Muscle layer of colon (tissue), 2 donors: Measurements from ENCODE around the gene BNIP5.

Experiments
- H3K27ac ChIP-seq: one replicate; pipeline ENCODE4 v1.7.0; 2013; ENCODE audit warnings: low read depth, mild to moderate bottlenecking, low read length, moderate library complexity
- H3K27me3 ChIP-seq, 2 donors: one replicate each; pipeline ENCODE4 v1.7.0; 2013; ENCODE audit warnings: low read length in 2 of 2, mild to moderate bottlenecking in 2 of 2; ENCODE audit not compliant: insufficient read depth in 2 of 2, control insufficient read depth in 1 of 2
- H3K36me3 ChIP-seq: one replicate; pipeline ENCODE4 v1.7.0; 2013; ENCODE audit warnings: mild to moderate bottlenecking, low read length; ENCODE audit not compliant: insufficient read depth
- H3K4me1 ChIP-seq: one replicate; pipeline ENCODE4 v1.7.0; 2013; ENCODE audit warnings: mild to moderate bottlenecking, low read length; ENCODE audit not compliant: insufficient read depth
- H3K4me3 ChIP-seq, 2 donors: one replicate each; pipeline ENCODE4 v1.7.0; 2013; ENCODE audit warnings: low read length in 2 of 2, low read depth in 1 of 2, mild to moderate bottlenecking in 1 of 2, moderate library complexity in 1 of 2
- H3K9ac ChIP-seq: one replicate; pipeline ENCODE4 v1.7.0; 2013; ENCODE audit warnings: low read length
- H3K9me3 ChIP-seq: one replicate; pipeline ENCODE4 v1.7.0; 2013; ENCODE audit warnings: mild to moderate bottlenecking, low read length
- donor health status: abdominal sarcoma.
- donor health status: Adenocarcinoma of cecum.

The BNIP5 gene

DNA sequence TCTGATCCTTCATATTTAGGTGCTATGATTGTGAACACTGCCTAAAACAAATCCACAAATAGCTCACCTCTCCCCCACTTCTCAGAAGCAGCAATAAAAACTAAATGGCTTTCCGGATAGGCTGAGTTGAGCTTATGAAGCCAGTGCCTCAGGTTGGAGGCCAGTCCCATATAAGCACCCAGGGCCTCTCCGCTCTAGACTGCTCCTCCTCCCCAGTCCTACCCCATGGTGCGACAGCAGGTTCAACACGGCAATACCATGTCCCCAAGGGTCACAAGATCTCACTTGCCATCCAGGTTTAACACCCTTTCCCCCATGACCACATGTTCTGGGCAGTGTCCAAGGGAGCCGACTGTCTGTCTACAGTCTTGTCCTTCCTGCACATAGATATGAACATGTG, 20.8 kb downstream of the BNIP5 start:
- no peaks in the 10 kb centered on the region for H3K36me3 ChIP-seq
- no peak overlapping the region for H3K4me3 ChIP-seq

DNA sequence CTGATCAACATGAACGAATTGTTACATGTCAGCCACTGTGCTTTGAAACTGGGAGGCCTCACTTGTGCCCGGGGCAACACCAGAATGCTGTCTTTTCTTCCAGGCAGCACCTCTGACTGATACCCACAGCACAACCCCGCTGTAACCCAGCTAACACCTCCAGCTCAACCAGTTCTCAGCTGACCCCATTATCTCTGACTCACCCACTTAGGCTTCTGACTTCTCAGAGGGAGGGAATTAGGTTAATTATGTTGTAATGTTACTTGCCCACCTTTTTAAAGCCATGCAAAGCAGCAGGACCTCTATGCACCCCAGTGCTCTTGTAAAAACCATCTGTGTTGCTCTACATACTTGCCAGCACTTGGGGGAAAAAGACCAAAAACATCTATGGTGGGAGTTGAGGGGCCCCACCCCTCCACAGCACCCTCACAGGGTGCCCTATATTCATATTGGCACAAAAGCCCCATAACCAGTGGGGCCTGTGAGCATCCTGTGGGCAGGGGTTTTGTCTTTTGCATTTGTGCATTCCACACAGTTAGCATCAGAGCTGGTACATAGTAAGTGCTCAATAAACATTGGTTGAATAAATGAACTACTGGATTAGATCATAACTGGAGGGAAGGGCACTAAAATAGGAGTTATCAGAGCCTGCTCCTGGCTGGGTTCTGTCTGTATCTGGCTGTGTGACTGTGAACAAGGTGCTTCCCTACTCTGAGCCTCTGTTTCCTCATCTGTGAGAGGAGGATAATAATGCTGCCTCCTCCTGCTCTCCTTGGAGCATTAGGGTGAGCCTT, 22.3 kb downstream of the BNIP5 start:
- Histone ChIP-seq H3K9me3 (no peaks in the 10 kb centered on the region), H3K36me3 (no peaks in the 10 kb centered on the region), H3K4me1 (no peaks in the 10 kb centered on the region), H3K9ac (no peak overlapping the region), H3K27me3 (no peaks in the 10 kb centered on the region), H3K4me3 (no peak overlapping the region), H3K27ac (no peak overlapping the region)

More for the DNA sequence above, 20.8 kb downstream of the BNIP5 start:
- no peaks in the 10 kb centered on the region for H3K4me1 ChIP-seq
- no peak overlapping the region for H3K9ac ChIP-seq
- H3K9me3 ChIP-seq = no peaks in the 10 kb centered on the region
- no peaks in the 10 kb centered on the region for H3K27me3 ChIP-seq
- H3K27ac ChIP-seq = no peak overlapping the region

DNA sequence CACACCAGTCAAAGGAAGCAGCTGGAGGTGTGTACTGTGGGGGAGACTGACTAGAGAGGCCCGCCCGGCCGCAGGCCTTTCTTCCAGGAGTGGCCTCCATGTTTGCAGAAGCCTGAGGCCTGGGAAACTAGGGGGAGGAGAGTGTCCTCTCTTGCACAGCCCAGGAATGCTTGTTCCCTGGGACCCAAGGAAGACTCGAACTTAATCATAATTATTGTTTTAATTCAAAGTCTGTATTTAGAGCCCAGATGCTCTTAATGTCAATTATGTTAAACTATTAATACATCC, 23.1 kb downstream of the BNIP5 start:
- H3K27ac ChIP-seq = no peak overlapping the region
- H3K4me3 ChIP-seq = no peak overlapping the region
- H3K36me3 ChIP-seq = no peaks in the 10 kb centered on the region
- no peaks in the 10 kb centered on the region for H3K9me3 ChIP-seq
- no peaks in the 10 kb centered on the region for H3K27me3 ChIP-seq
- no peaks in the 10 kb centered on the region for H3K4me1 ChIP-seq
- H3K9ac ChIP-seq = no peak overlapping the region

DNA sequence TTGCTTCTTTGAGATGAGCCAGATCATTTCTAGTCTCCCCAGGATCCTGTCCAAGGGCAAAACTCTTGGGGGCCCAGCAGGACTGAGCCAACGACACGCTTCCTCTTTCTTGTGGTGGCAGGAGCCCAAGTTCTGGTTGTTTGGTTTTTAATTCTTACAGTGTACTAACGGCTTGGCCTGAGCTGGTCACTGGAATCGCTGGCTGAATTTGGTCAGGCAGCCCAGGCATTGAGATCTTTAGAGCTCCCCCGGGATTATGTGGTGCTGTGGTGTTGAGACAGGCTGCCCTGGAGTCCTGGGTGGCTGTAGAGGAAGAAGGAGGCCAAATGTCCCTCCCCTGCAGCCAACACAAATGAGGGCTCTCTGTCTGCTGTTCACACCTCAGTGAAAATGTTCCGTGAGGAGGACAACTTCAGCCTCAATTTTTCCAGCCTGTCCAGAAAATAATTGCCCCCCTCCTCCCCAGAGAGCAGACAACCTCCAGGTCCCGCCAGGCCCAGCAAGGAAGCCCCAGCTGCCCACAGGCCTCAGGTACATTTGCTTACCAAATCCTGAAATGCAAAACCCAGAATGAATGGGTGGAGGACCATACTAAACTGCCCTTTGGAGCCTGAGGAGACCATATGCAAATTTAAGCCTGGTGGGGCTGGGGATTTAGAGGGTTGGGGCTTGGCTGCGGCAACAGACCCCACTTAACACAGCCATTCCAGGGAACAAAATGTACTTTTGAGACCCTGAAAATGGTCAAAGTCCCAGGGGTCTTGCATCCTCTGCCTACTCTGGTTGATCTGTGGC, 23.6 kb downstream of the BNIP5 start:
- Histone ChIP-seq H3K36me3 (no peaks in the 10 kb centered on the region), H3K4me1 (no peaks in the 10 kb centered on the region), H3K27me3 (no peaks in the 10 kb centered on the region), H3K9ac (no peak overlapping the region), H3K27ac (no peak overlapping the region), H3K9me3 (no peaks in the 10 kb centered on the region), H3K4me3 (no peak overlapping the region)

DNA sequence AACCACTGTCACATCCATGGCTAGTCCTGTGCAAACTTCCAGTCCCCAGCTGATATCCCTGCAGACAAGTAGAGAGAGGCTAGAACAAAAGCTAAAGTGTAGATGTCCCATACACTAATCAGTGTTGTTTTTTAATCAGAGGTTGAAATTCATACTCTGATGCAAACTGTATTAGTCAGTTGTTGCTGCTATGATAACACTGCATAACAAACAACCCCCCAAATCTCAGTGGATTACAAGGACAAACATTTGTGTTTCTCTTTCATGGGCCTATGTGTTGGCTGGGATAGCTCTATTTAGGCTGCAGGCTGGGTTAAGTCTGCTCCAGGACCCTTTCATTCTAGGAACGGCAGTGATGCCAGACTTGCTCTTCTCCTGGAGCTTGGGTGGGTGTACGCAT, 26.8 kb downstream of the BNIP5 start:
- Histone ChIP-seq H3K4me1 (no peaks in the 10 kb centered on the region), H3K9ac (no peak overlapping the region), H3K9me3 (no peaks in the 10 kb centered on the region), H3K36me3 (no peaks in the 10 kb centered on the region), H3K4me3 (no peak overlapping the region), H3K27ac (no peak overlapping the region), H3K27me3 (no peaks in the 10 kb centered on the region)

DNA sequence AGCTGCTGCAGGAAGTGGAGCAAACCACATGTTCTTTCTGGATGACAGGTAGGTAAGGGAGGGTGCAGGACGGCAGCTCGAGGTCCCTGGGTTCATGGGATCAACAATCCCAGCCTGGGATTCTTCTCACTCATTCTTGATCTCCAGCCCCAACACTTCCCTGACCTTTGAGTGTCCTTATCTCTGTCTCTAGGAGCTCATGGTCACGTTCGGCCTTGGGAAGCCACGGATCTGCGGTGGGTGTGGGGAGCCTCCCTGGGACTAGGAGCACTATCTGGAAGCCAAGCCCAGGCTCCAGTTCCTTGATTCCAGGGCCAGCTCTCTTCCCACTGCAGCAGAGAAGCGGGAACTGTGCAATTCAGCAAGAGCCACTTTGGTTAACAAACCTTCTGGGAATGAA, 27.5 kb downstream of the BNIP5 start:
- no peak overlapping the region for H3K4me3 ChIP-seq
- H3K27me3 ChIP-seq = no peaks in the 10 kb centered on the region
- H3K27ac ChIP-seq = no peak overlapping the region
- no peaks in the 10 kb centered on the region for H3K9me3 ChIP-seq
- no peak overlapping the region for H3K9ac ChIP-seq
- no peaks in the 10 kb centered on the region for H3K4me1 ChIP-seq
- H3K36me3 ChIP-seq = no peaks in the 10 kb centered on the region

DNA sequence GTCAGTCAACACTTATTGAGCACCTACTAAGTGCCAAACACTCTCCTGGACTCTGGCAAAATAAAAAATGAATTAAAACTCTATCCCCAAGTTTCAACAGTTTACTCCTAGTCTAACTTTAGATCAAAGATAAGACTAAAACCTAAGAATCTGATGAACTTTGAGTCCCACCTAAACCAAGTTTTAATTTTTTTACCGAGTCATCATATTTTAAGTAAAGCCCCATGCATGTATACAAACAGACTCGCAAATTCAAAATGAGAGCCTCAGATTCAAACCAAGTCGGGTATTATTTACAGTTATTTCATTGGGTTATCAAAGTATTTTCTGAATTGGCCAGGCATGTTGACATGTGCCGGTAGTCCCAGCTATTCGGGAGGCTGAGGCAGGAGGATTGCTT, 28.2 kb downstream of the BNIP5 start:
- Histone ChIP-seq H3K27me3 (no peaks in the 10 kb centered on the region), H3K27ac (no peak overlapping the region), H3K36me3 (no peaks in the 10 kb centered on the region), H3K4me1 (no peaks in the 10 kb centered on the region), H3K9ac (no peak overlapping the region), H3K9me3 (no peaks in the 10 kb centered on the region), H3K4me3 (no peak overlapping the region)

DNA sequence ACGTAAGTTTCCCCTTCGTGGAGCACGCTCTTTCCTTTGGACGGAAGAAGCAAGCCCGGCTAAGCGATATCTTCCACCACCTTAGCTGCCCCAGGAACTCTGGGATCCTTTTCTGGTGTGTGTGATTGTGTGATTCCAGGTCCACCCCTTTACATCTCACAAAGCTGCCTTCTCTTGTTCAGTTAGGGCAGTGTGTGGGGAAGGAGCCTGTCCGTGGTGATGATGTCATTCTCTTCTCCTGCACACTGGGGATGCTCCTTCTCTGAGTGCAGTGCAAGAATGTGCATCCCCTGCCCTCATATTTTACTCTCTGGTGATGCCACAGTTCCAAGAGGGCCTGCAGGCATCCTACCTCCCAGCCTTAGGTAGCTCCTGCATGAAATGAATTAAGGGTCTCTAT, 30.3 kb downstream of the BNIP5 start:
- H3K27ac ChIP-seq = no peak overlapping the region
- no peaks in the 10 kb centered on the region for H3K36me3 ChIP-seq
- peaks cover 0 to 5% of the 10 kb centered on the region in 2 donors for H3K27me3 ChIP-seq
- H3K9me3 ChIP-seq = no peaks in the 10 kb centered on the region
- no peak overlapping the region for H3K4me3 ChIP-seq
- H3K9ac ChIP-seq = no peak overlapping the region
- no peaks in the 10 kb centered on the region for H3K4me1 ChIP-seq

DNA sequence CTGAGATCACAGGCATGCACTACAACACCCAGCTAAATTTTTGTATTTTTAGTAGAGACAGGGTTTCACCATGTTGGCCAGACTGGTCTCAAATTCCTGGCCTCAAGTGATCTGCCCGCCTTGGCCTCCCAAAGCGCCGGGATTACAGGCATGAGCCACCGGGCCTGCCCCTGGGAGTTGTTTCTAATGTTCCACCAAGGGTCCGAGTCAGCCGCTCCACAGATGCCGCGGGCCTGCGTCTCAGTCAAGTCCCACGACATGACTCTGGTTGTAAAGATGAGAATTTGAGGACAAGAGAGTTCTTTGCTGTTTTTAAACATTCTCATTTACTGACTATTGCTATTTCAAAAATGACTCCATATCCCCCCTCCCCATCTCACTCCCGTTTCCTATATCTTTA, 30.8 kb downstream of the BNIP5 start:
- no peaks in the 10 kb centered on the region for H3K9me3 ChIP-seq
- H3K4me1 ChIP-seq = no peaks in the 10 kb centered on the region
- no peak overlapping the region for H3K27ac ChIP-seq
- peaks cover 0 to 6% of the 10 kb centered on the region in 2 donors for H3K27me3 ChIP-seq
- H3K9ac ChIP-seq = no peak overlapping the region
- no peak overlapping the region for H3K4me3 ChIP-seq
- H3K36me3 ChIP-seq = no peaks in the 10 kb centered on the region

DNA sequence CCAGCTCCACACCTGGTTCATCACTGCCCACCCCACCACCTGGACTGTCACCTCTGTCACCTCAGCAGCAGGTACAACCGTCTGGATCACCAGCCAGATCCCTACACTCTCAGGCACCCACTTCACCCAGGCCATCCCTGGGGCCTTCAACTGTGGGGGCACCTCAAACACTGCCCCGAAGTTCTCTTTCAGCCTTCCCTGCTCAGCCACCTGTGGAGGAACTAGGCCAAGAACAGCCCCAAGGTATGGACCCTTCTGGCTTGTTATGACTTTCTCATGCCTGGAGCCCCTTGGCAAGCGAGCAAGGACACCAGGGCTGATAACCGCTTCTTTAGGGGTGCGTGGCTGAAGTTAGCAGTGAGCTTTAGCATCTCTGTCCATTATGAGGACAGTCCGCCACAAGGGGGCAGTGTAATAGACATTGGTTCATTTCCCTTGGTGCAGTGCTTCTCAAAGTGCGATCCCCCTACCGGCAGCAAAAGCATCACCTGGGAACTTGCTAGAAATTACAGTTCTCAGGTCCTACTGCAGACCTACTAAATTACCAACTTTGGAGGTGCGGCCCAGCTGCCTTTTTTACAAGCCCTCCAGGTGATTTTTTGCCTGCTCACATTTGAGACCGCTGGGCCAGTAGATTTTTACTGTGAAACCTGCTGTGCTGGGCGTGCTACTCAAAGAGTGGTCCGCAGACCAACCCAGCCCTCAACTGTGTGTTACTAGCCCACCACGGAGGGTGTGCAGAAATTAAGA, 34.3 kb downstream of the BNIP5 start:
- Histone ChIP-seq H3K9ac (no peak overlapping the region), H3K36me3 (no peaks in the 10 kb centered on the region), H3K4me1 (no peaks in the 10 kb centered on the region), H3K9me3 (no peaks in the 10 kb centered on the region), H3K27me3 (peaks cover 0 to 6% of the 10 kb centered on the region in 2 donors), H3K4me3 (no peak overlapping the region), H3K27ac (no peak overlapping the region)

DNA sequence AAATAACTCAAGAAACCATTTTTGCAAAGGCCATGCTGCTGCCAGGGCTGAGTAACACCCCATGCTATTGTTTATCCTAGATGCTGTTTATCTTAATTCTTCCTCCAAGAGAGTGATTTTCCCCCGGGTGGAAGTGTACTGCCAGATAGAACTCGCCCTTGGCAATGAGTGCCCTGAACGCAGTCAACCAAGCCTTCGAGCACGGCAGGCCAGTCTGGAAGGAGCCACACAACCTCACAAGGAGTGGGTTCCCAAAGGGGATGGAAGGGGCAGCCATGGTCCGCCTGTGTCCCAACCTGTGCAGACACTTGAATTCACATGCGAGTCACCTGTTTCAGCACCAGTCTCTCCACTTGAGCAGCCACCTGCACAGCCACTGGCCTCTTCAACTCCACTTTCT, 34.9 kb downstream of the BNIP5 start:
- H3K9ac ChIP-seq = no peak overlapping the region
- no peaks in the 10 kb centered on the region for H3K36me3 ChIP-seq
- no peaks in the 10 kb centered on the region for H3K9me3 ChIP-seq
- peaks cover 0 to 6% of the 10 kb centered on the region in 2 donors for H3K27me3 ChIP-seq
- no peaks in the 10 kb centered on the region for H3K4me1 ChIP-seq
- H3K27ac ChIP-seq = no peak overlapping the region
- no peak overlapping the region for H3K4me3 ChIP-seq
